ENCODE data around the gene PIKFYVE. TPM values are rescaled to one million over a fixed set of nuclear protein-coding genes. Genes with fewer than 3 reads are reported as not detected.

The PIKFYVE gene
- total RNA-seq, 2 experiments from 2014 or later = 29.7 to 50.0 TPM

GRCh38 chr2:208224802-208225201, 41.3 kb upstream of the PIKFYVE start:
- intact Hi-C loops (cut with micrococcal nuclease; ENCODE audit: unreplicated experiment) = no loop called here
- CTCF ChIA-PET (ENCODE audit: unreplicated experiment) = no interaction called here

GRCh38 chr2:208227581-208228232, 38.3 kb upstream of the PIKFYVE start:
- H4K20me1 ChIP-seq (ENCODE audit: insufficient read depth, low read length) = no peaks in the 10 kb centered on the region
- H2AFZ ChIP-seq (ENCODE audit: low read length) = no peak overlapping the region
- no peak overlapping the region for H3K4me2 ChIP-seq (ENCODE audit: low read length)
- H3K9me3 ChIP-seq (ENCODE audit: low read length) = peaks cover 6% of the 10 kb centered on the region; the same call in 1 of the 2 replicates
- H3K79me2 ChIP-seq (ENCODE audit: insufficient read depth, low read depth, low read length) = no peaks in the 10 kb centered on the region
- H3K36me3 ChIP-seq (ENCODE audit: insufficient read depth, low read length) = no peaks in the 10 kb centered on the region
- no peaks in the 10 kb centered on the region for H3K9me2 ChIP-seq (ENCODE audit: insufficient read depth, low read length)
- POLR2A ChIA-PET = no interaction called here
- CTCF ChIA-PET (ENCODE audit: unreplicated experiment) = no interaction called here
- TF ChIP-seq EZH2phosphoT487 (IDR thresholded peaks at IDR 0.05; ENCODE audit: borderline replicate concordance, low read depth, low read length) (no peak), CTCF (conservative IDR thresholded peaks at IDR 0.05; ENCODE audit: low read length) (no peak)
- H3K4me1 ChIP-seq (ENCODE audit: insufficient read depth, low read length, poor library complexity, severe bottlenecking) = no peaks in the 10 kb centered on the region
- no peak overlapping the region for H3K4me3 ChIP-seq (ENCODE audit: low read depth, low read length, poor library complexity, severe bottlenecking)
- no TSS peak for BruUV-seq (replicated peaks)
- H3K27ac ChIP-seq (ENCODE audit: low read depth, low read length, poor library complexity, severe bottlenecking) = no peak overlapping the region
- no peak for DNase-seq (ENCODE audit: low spot score)
- intact Hi-C loops (cut with micrococcal nuclease; ENCODE audit: unreplicated experiment) = no loop called here

More at GRCh38 chr2:208224802-208225201, 41.3 kb upstream of the PIKFYVE start:
- H4K20me1 ChIP-seq (ENCODE audit: insufficient read depth, low read length) = no peaks in the 10 kb centered on the region
- no TSS peak for BruUV-seq (replicated peaks)
- H3K9me3 ChIP-seq (ENCODE audit: low read length) = no peaks in the 10 kb centered on the region
- no peak overlapping the region for H3K27ac ChIP-seq (ENCODE audit: low read depth, low read length, poor library complexity, severe bottlenecking)
- no peak overlapping the region for H3K4me3 ChIP-seq (ENCODE audit: low read depth, low read length, poor library complexity, severe bottlenecking)
- H3K79me2 ChIP-seq (ENCODE audit: insufficient read depth, low read depth, low read length) = no peaks in the 10 kb centered on the region
- H3K4me2 ChIP-seq (ENCODE audit: low read length) = no peak overlapping the region
- no peak overlapping the region for H2AFZ ChIP-seq (ENCODE audit: low read length)
- H3K4me1 ChIP-seq (ENCODE audit: insufficient read depth, low read length, poor library complexity, severe bottlenecking) = no peaks in the 10 kb centered on the region
- no peak for DNase-seq (ENCODE audit: low spot score)
- H3K9me2 ChIP-seq (ENCODE audit: insufficient read depth, low read length) = no peaks in the 10 kb centered on the region
- POLR2A ChIA-PET = no interaction called here
- H3K36me3 ChIP-seq (ENCODE audit: insufficient read depth, low read length) = no peaks in the 10 kb centered on the region
- TF ChIP-seq CTCF (conservative IDR thresholded peaks at IDR 0.05; ENCODE audit: low read length) (no peak), EZH2phosphoT487 (IDR thresholded peaks at IDR 0.05; ENCODE audit: borderline replicate concordance, low read depth, low read length) (no peak)

- no TSS peak for BruUV-seq (replicated peaks)
- Histone ChIP-seq H3K4me1 (ENCODE audit: insufficient read depth, low read length, poor library complexity, severe bottlenecking) (no peaks in the 10 kb centered on the region), H4K20me1 (ENCODE audit: insufficient read depth, low read length) (no peaks in the 10 kb centered on the region), H3K27ac (ENCODE audit: low read depth, low read length, poor library complexity, severe bottlenecking) (no peak overlapping the region), H3K9me3 (ENCODE audit: low read length) (peaks cover 6% of the 10 kb centered on the region; the same call in 1 of the 2 replicates), H2AFZ (ENCODE audit: low read length) (no peak overlapping the region), H3K79me2 (ENCODE audit: insufficient read depth, low read depth, low read length) (no peaks in the 10 kb centered on the region), H3K36me3 (ENCODE audit: insufficient read depth, low read length) (no peaks in the 10 kb centered on the region), H3K9me2 (ENCODE audit: insufficient read depth, low read length) (no peaks in the 10 kb centered on the region), H3K4me3 (ENCODE audit: low read depth, low read length, poor library complexity, severe bottlenecking) (no peak overlapping the region), H3K4me2 (ENCODE audit: low read length) (no peak overlapping the region)
- no peak for DNase-seq (ENCODE audit: low spot score)
- CTCF ChIA-PET (ENCODE audit: unreplicated experiment) = no interaction called here
- TF ChIP-seq CTCF (conservative IDR thresholded peaks at IDR 0.05; ENCODE audit: low read length) (no peak), EZH2phosphoT487 (IDR thresholded peaks at IDR 0.05; ENCODE audit: borderline replicate concordance, low read depth, low read length) (no peak)
- POLR2A ChIA-PET = interaction anchor here (0.6 to 1.4 kb wide), 3 partner anchors 22 to 437 kb away, joined by 3 read pairs; no protein-coding TSS in a partner anchor
- intact Hi-C loops (cut with micrococcal nuclease; ENCODE audit: unreplicated experiment) = no loop called here
Measured at GRCh38 chr2:208228476-208228875, 37.6 kb upstream of the PIKFYVE start.

Measured in OCI-LY7 (cell line).